Bronchial epithelial cell (primary cell): ENCODE results near the gene AUTS2. TPM values are rescaled to one million over a fixed set of nuclear protein-coding genes. Genes with fewer than 3 reads are reported as not detected.
A peak's percentile ranks its signal among the peaks of the same experiment; 100 is the strongest.

Experiments
- DNase-seq: peaks from one replicate; pipeline ENCODE4 v3.0.0-alpha.2; 2010; ENCODE audit warnings: low read depth
- FAIRE-seq: peaks from 2 replicates; lab custom pipeline; 2011; peaks lifted over from hg19 to GRCh38; lab: Jason Lieb, UNC
- H3K27me3 ChIP-seq: 2 replicates; pipeline ENCODE4 v1.5.1; 2011; ENCODE audit warnings: low read length; ENCODE audit not compliant: control insufficient read depth, insufficient read depth
- H3K36me3 ChIP-seq: 2 replicates; pipeline ENCODE4 v1.5.1; 2011; ENCODE audit warnings: low read length; ENCODE audit not compliant: control insufficient read depth, insufficient read depth
- H3K4me3 ChIP-seq: 2 replicates; pipeline ENCODE4 v1.5.1; 2011; ENCODE audit warnings: mild to moderate bottlenecking, low read depth, low read length, control low read depth
- total RNA-seq: library from RNA; depleted of rRNA; stranded (reverse); fragments of >200 nt; gene quantifications from 2 replicates; pipeline ENCODE4 v1.2.1, GENCODE V29; 2014
- TF ChIP-seq, protein P1 (sequence below): IDR thresholded peaks from 2 replicates; pipeline ENCODE4 v1.5.1; 2011; ENCODE audit warnings: mild to moderate bottlenecking, moderate library complexity, low read length, control low read depth, inconsistent platforms; ENCODE audit not compliant: insufficient read depth, severe bottlenecking

Gene AUTS2
- total RNA-seq, 1 donor from 2014 or later, result 9.5 TPM

DNA sequence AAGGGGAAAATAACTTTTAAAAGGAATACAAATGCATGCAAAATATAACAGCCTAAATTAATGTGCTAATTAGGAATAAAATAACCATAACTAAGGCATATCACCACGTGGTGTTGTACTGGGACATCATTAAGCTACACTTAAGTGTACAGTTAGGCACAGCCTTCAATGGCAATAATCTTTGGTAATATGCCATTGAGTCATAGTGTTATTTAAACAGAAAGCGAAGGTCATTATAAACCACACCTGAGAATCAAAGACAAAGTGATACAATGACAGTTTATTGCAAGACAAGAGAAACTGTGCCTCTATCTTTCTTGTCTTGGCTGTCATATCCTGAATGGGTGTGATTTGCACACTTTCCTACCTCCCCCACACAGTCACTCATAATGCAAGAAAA is 30.5 kb upstream of the AUTS2 start:
- Histone ChIP-seq H3K36me3 (no peaks in the 10 kb centered on the region), H3K27me3 (no peaks in the 10 kb centered on the region), H3K4me3 (no peak overlapping the region)
- no peak for FAIRE-seq
- peak; percentile 3 for DNase-seq
- TF ChIP-seq, protein P1, sequence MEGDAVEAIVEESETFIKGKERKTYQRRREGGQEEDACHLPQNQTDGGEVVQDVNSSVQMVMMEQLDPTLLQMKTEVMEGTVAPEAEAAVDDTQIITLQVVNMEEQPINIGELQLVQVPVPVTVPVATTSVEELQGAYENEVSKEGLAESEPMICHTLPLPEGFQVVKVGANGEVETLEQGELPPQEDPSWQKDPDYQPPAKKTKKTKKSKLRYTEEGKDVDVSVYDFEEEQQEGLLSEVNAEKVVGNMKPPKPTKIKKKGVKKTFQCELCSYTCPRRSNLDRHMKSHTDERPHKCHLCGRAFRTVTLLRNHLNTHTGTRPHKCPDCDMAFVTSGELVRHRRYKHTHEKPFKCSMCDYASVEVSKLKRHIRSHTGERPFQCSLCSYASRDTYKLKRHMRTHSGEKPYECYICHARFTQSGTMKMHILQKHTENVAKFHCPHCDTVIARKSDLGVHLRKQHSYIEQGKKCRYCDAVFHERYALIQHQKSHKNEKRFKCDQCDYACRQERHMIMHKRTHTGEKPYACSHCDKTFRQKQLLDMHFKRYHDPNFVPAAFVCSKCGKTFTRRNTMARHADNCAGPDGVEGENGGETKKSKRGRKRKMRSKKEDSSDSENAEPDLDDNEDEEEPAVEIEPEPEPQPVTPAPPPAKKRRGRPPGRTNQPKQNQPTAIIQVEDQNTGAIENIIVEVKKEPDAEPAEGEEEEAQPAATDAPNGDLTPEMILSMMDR, result no peak

DNA sequence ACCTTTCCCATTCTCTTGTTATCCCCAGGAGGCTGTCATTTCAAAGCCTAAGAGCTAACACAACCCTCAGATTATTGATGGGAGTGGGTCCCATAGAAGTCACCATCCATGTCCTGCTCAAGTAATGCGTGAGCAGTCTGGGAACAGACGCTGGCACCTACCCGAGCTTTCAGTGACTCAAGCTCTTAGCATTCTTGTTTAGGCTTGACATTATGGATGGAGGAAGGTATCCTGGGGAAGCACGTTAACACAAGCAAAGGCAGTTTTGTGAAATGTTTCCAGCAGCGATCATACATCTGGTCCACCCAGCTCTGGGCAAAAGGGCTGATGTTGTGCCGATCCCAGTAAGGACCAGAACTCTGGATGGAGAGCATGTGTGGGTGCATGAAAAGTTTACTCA is 30.0 kb upstream of the AUTS2 start:
- FAIRE-seq, result no peak

DNA sequence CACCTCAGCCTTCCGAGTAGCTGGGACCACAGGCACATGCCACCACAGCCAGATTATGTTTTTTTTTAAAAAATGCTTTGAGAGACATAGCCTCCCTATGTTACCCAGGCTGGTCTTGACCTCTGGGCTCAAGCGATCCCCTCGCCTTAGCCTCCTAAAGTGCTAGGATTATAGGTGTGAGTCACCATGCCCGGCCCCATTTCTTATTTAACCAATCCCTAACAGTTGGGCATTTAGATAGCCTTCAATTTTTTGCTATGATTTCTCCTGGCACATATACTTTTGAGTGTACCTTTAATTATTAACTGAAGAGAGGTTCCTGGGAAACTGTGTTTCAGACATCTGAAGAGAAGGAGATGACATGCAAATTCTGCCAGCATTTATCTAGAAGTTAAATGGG is 22.6 kb upstream of the AUTS2 start:
- TF ChIP-seq, protein P1, result no peak
- DNase-seq (no peak), FAIRE-seq (no peak)
- Histone ChIP-seq H3K27me3 (no peaks in the 10 kb centered on the region), H3K36me3 (no peaks in the 10 kb centered on the region), H3K4me3 (no peak overlapping the region)

More for the DNA sequence above, 30.0 kb upstream of the AUTS2 start:
- DNase-seq, result peak; percentile 31
- Histone ChIP-seq H3K36me3 (no peaks in the 10 kb centered on the region), H3K4me3 (no peak overlapping the region), H3K27me3 (no peaks in the 10 kb centered on the region)
- TF ChIP-seq, protein P1, result no peak

DNA sequence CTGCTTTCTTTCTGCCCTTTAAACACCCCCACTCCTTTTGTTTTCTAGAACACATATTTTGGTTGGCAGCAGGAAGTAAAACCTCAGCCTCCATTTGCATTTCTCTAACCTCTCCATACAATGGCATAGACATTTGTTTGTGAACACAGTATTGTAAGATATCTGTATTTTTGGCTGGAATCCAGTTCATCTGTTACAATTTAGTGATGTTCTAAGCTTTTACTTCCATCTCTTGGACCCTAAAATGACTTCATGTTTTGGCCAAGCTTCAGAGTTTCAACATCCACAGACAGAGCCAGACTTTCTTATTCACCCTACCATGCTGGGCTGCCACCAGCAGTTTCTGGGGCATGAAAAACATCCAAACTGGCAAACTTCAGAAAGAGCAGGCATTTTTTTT is 21.1 kb upstream of the AUTS2 start:
- H3K27me3 ChIP-seq, result no peaks in the 10 kb centered on the region
- FAIRE-seq, result no peak
- H3K4me3 ChIP-seq, result no peak overlapping the region
- TF ChIP-seq, protein P1, result no peak
- DNase-seq, result no peak
- no peaks in the 10 kb centered on the region for H3K36me3 ChIP-seq

DNA sequence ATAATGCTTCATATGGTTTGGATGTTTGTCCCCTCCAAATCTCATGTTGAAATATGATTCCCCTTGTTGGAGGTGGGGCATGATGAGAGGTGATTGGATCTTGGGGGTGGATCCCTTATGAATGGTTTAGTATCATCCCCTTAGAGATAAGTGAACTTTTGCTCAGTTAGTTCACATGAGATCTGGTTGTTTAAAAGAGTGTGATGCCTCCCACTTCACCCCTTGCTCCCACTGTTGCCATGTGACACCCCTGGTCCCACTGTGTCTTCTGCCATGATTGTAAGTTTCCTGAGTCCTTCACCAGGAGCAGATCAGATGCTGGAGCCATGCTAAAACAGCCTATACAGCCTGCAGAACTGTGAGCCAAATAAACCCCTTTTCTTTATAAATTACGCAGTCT is 13.1 kb upstream of the AUTS2 start:
- no peaks in the 10 kb centered on the region for H3K27me3 ChIP-seq
- DNase-seq (no peak), FAIRE-seq (no peak)
- TF ChIP-seq, protein P1, result no peak
- H3K36me3 ChIP-seq, result no peaks in the 10 kb centered on the region
- no peak overlapping the region for H3K4me3 ChIP-seq

DNA sequence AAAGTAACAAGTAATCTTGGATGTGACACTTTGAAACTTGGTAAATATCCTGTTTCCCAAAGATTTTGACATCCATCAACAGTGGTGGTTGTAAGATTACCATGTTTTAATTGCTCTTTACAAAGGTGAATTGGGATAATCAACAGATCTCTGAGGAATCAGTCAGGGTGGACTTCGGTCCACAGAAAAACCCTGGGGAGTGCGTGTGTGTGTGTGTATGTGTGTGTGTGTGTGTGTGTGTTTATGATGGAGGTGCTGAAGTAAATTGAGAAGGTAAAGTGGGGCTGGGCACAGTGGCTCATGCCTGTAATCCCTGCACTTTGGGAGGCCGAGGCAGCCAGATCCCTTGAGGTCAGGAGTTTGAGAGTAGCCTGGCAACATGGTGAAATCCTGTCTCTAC is 12.0 kb upstream of the AUTS2 start:
- H3K4me3 ChIP-seq, result no peak overlapping the region
- DNase-seq, result no peak
- FAIRE-seq, result no peak
- H3K36me3 ChIP-seq, result no peaks in the 10 kb centered on the region
- no peaks in the 10 kb centered on the region for H3K27me3 ChIP-seq
- TF ChIP-seq, protein P1, result no peak
